ENCODE data around the gene PIP5KL1.

DNA sequence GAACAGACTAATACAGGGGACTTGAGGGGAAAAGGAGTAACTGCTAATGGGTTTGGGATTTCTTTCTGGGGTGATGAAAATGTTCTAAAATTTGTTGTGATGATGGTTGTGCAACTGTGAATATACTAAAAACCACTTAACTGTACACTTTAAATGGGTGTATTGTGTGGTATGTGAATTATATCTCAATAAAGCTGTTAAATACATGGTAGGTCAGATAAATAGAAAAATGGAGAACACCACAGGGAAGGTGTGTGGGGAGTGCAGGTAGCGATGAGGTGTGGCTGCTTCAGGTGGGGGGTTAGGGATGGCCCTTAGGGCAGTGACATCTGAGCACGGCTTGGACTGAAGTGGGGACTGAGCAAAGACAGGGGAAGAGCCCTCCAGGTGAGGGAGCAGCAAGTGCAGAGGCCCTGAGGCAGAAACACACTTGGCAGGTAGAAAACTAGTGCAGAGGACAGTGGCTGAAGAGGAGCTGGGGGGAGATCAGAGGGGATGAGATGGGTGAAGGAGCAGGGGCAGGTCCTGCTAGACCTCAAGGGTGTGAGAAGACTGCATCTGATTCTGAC, 29.3 kb upstream of the PIP5KL1 start:
- TF ChIP-seq, protein P1, sequence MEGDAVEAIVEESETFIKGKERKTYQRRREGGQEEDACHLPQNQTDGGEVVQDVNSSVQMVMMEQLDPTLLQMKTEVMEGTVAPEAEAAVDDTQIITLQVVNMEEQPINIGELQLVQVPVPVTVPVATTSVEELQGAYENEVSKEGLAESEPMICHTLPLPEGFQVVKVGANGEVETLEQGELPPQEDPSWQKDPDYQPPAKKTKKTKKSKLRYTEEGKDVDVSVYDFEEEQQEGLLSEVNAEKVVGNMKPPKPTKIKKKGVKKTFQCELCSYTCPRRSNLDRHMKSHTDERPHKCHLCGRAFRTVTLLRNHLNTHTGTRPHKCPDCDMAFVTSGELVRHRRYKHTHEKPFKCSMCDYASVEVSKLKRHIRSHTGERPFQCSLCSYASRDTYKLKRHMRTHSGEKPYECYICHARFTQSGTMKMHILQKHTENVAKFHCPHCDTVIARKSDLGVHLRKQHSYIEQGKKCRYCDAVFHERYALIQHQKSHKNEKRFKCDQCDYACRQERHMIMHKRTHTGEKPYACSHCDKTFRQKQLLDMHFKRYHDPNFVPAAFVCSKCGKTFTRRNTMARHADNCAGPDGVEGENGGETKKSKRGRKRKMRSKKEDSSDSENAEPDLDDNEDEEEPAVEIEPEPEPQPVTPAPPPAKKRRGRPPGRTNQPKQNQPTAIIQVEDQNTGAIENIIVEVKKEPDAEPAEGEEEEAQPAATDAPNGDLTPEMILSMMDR (IDR thresholded peaks at IDR 0.05): no peak
- TF ChIP-seq POLR2AphosphoS5 (IDR thresholded peaks at IDR 0.05; ENCODE audit: low read depth, low read length): no peak
- TF ChIP-seq SIN3A (IDR thresholded peaks at IDR 0.05; ENCODE audit: borderline replicate concordance, insufficient read depth, low read depth, low read length): no peak
- TF ChIP-seq, protein P2, sequence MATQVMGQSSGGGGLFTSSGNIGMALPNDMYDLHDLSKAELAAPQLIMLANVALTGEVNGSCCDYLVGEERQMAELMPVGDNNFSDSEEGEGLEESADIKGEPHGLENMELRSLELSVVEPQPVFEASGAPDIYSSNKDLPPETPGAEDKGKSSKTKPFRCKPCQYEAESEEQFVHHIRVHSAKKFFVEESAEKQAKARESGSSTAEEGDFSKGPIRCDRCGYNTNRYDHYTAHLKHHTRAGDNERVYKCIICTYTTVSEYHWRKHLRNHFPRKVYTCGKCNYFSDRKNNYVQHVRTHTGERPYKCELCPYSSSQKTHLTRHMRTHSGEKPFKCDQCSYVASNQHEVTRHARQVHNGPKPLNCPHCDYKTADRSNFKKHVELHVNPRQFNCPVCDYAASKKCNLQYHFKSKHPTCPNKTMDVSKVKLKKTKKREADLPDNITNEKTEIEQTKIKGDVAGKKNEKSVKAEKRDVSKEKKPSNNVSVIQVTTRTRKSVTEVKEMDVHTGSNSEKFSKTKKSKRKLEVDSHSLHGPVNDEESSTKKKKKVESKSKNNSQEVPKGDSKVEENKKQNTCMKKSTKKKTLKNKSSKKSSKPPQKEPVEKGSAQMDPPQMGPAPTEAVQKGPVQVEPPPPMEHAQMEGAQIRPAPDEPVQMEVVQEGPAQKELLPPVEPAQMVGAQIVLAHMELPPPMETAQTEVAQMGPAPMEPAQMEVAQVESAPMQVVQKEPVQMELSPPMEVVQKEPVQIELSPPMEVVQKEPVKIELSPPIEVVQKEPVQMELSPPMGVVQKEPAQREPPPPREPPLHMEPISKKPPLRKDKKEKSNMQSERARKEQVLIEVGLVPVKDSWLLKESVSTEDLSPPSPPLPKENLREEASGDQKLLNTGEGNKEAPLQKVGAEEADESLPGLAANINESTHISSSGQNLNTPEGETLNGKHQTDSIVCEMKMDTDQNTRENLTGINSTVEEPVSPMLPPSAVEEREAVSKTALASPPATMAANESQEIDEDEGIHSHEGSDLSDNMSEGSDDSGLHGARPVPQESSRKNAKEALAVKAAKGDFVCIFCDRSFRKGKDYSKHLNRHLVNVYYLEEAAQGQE (IDR thresholded peaks at IDR 0.05; ENCODE audit: insufficient read depth in 1 of 2, low read depth in 2 of 2, low read length in 1 of 2): no peak

Measured in Panc1 (cell line).